Measurements from ENCODE around the gene GFOD2. TPM values are rescaled to one million over a fixed set of nuclear protein-coding genes. Genes with fewer than 3 reads are reported as not detected.
"Not testable (repeated sequence)": the region's sequence is repeated elsewhere in the genome, so short reads cannot be mapped to it uniquely, and the experiment has no call there.

GFOD2 gene
- total RNA-seq, result 2.0 TPM

DNA sequence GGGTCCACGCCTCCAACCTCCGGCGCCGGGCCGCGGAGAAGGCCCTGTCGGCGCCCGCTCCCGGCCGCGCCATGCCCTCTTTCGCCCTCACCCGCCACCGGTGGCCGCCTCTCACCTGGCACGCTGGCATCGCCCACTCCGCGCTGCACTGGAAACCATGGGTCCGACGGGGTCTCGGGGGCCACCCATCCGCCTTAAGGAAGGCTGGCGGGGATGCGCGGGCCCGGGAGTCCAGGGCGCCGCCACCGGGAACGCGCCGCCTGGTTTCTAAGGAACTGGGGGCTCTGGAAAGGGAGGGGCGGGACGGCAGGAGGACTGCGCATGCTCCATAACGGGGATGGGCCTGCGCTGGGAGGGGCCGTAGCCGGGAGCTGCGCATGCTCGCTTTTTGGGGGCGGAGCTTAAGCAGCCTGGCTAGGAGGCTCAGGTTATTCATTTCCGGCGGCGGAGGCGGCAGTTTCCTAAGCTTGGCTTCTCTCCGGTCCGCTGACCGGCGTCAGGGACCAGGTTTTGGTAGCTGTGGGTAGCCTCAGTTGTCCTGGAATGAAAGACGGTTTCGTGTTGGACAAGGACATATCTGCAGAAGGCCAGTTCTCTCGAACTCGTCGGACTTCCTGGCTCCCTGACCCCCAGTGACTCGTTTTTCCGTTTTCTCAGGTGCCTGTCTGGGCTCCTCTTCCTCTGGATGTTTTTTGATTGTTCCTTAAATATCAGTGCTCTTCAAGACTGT, at the start of gene GFOD2:
TSS of gene GFOD2 (minus strand) at position 269 of the 730 bp plus-strand sequence. CDS start 33,601 bp downstream, outside the sequence.
- H3K4me1 ChIP-seq (ENCODE audit: insufficient read depth, low read length), result peaks cover 32% of the 10 kb centered on the region
- no peaks in the 10 kb centered on the region for H3K9me3 ChIP-seq (ENCODE audit: low read depth, low read length)
- no peaks in the 10 kb centered on the region for H3K27me3 ChIP-seq (ENCODE audit: insufficient read depth, low read length)
- H3K4me3 ChIP-seq (ENCODE audit: low read length), result peak within 1 kb of the TSS; percentile 83

GRCh38 chr16:67767953-67768352, 48.8 kb upstream of the GFOD2 start:
- Histone ChIP-seq H3K9me3 (ENCODE audit: low read depth, low read length) (no peaks in the 10 kb centered on the region), H3K4me1 (ENCODE audit: insufficient read depth, low read length) (no peaks in the 10 kb centered on the region), H3K4me3 (ENCODE audit: low read length) (no peak overlapping the region), H3K27me3 (ENCODE audit: insufficient read depth, low read length) (no peaks in the 10 kb centered on the region)

- H3K27me3 ChIP-seq (ENCODE audit: insufficient read depth, low read length), result no peaks in the 10 kb centered on the region
These were observed 47.2 kb upstream of the GFOD2 start for GRCh38 chr16:67766291-67766690.

DNA sequence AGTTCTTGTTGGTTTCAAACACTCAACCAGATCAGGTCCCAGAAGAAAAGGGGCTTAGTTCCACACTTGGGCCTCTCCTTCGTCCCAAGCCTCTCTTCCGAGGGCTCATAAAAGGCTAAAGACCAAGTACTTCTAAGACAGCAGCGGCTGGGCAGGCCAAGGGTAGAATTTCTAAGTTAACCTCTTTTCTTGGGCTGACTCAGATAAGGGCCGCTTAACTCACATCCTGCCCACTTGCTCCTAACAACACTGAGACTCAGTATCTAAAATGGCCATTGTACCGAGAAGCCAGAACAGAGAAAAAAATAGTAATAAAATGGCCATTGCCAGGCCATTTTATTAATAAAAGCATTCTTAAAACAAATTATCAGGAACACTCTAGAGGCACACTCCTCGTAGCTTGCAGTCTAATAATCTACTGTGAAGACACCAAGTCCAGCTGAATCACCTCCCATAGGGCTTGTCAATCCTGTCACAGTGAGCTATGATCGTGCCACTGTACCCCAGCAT, 45.1 kb upstream of the GFOD2 start:
- Histone ChIP-seq H3K27me3 (ENCODE audit: insufficient read depth, low read length) (no peaks in the 10 kb centered on the region), H3K9me3 (ENCODE audit: low read depth, low read length) (no peaks in the 10 kb centered on the region), H3K4me1 (ENCODE audit: insufficient read depth, low read length) (no peaks in the 10 kb centered on the region), H3K4me3 (ENCODE audit: low read length) (no peak overlapping the region)

More at GRCh38 chr16:67766291-67766690, 47.2 kb upstream of the GFOD2 start:
- H3K9me3 ChIP-seq (ENCODE audit: low read depth, low read length), result no peaks in the 10 kb centered on the region
- H3K4me1 ChIP-seq (ENCODE audit: insufficient read depth, low read length), result no peaks in the 10 kb centered on the region
- no peak overlapping the region for H3K4me3 ChIP-seq (ENCODE audit: low read length)

GRCh38 chr16:67763066-67763465, 44.0 kb upstream of the GFOD2 start:
- Histone ChIP-seq H3K4me3 (ENCODE audit: low read length) (no peak overlapping the region), H3K4me1 (ENCODE audit: insufficient read depth, low read length) (no peaks in the 10 kb centered on the region), H3K9me3 (ENCODE audit: low read depth, low read length) (no peaks in the 10 kb centered on the region), H3K27me3 (ENCODE audit: insufficient read depth, low read length) (no peaks in the 10 kb centered on the region)

DNA sequence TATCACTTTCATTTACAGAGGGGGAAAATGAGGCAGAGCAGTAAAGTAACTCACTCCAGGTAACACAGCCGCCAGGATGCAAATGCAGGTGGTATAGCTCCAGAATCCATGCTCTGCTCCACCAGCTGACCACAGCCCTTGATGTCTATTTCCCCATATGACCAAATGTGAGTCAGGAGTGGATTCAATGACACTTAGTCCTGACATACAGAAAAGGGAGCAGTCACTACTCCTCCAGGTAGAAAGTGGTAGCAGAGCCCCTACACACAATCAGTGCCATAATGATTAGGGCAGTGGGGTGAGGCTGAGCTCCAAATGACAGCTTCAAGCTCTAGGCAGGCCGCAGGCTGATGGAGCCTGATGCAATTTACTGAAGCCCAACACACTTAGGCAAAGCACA, 43.3 kb upstream of the GFOD2 start:
- Histone ChIP-seq H3K27me3 (ENCODE audit: insufficient read depth, low read length) (no peaks in the 10 kb centered on the region), H3K4me3 (ENCODE audit: low read length) (no peak overlapping the region), H3K9me3 (ENCODE audit: low read depth, low read length) (no peaks in the 10 kb centered on the region), H3K4me1 (ENCODE audit: insufficient read depth, low read length) (no peaks in the 10 kb centered on the region)

GRCh38 chr16:67761924-67762323, 42.8 kb upstream of the GFOD2 start:
- no peak overlapping the region for H3K4me3 ChIP-seq (ENCODE audit: low read length)
- H3K4me1 ChIP-seq (ENCODE audit: insufficient read depth, low read length), result no peaks in the 10 kb centered on the region
- H3K9me3 ChIP-seq (ENCODE audit: low read depth, low read length), result no peaks in the 10 kb centered on the region
- no peaks in the 10 kb centered on the region for H3K27me3 ChIP-seq (ENCODE audit: insufficient read depth, low read length)

GRCh38 chr16:67760956-67761230, 41.8 kb upstream of the GFOD2 start:
- H3K27me3 ChIP-seq (ENCODE audit: insufficient read depth, low read length), result no peaks in the 10 kb centered on the region
- H3K4me1 ChIP-seq (ENCODE audit: insufficient read depth, low read length), result no peaks in the 10 kb centered on the region
- no peaks in the 10 kb centered on the region for H3K9me3 ChIP-seq (ENCODE audit: low read depth, low read length)
- H3K4me3 ChIP-seq (ENCODE audit: low read length), result no peak overlapping the region

DNA sequence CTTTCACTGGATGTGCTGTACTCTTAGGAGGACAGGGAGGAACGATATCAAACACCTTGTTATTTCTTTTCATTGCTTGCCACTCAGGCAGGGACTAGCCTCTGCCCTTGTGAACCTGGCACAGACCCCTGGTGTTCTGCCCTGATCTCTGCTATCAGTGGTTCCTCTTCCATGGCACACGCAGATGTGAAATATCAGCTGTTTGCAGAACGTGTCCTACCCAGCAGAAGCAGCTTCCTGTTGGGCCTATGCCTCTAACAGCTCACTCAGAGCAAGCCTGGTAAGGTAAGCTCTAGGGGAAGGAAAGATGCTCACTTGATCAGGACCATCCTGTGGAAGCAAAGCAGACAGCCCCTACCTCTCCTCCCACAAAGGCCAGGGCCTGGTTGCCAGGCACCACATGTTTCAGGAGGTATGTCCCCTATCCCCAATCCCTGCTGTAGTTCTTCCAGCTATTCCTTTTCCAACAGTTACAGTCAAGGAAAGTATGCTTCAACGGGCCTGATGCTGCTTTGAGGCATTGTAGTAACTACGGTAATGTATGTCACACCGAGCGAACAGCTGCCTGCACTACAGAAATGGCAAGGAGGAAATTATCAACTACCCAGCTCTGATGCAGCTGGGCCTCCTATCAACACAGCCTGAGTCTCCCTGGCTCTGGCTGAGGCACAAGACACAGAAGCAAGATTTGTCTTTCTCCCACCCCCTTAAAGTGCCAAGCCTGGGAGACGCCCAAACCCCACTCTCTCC, 41.3 kb upstream of the GFOD2 start:
- Histone ChIP-seq H3K4me1 (ENCODE audit: insufficient read depth, low read length) (no peaks in the 10 kb centered on the region), H3K4me3 (ENCODE audit: low read length) (no peak overlapping the region), H3K27me3 (ENCODE audit: insufficient read depth, low read length) (no peaks in the 10 kb centered on the region), H3K9me3 (ENCODE audit: low read depth, low read length) (no peaks in the 10 kb centered on the region)

DNA sequence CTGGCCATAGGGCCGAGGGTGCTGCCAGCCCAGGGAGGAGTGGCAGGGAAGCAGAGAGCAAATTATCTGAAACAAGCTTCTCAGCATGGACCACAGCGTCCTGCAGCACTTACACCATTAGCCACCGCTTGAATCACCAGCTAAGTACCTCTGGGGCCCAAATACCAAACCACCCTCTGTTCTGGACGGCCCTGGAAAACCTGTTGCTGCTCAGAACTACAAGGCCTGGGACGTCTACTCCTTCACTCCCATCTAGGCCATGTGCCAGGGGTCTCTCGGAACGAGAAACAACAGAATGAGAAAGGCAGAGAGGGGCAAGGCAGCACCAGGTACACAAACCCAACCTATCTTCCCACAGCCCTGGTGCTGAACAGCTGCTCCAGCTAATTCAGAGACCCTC, 39.9 kb upstream of the GFOD2 start:
- H3K4me3 ChIP-seq (ENCODE audit: low read length), result no peak overlapping the region
- no peaks in the 10 kb centered on the region for H3K4me1 ChIP-seq (ENCODE audit: insufficient read depth, low read length)
- H3K27me3 ChIP-seq (ENCODE audit: insufficient read depth, low read length), result no peaks in the 10 kb centered on the region
- no peaks in the 10 kb centered on the region for H3K9me3 ChIP-seq (ENCODE audit: low read depth, low read length)

GRCh38 chr16:67758006-67758405, 38.9 kb upstream of the GFOD2 start:
- Histone ChIP-seq H3K4me3 (ENCODE audit: low read length) (no peak overlapping the region), H3K4me1 (ENCODE audit: insufficient read depth, low read length) (no peaks in the 10 kb centered on the region), H3K9me3 (ENCODE audit: low read depth, low read length) (no peaks in the 10 kb centered on the region), H3K27me3 (ENCODE audit: insufficient read depth, low read length) (no peaks in the 10 kb centered on the region)

- Histone ChIP-seq H3K4me1 (ENCODE audit: insufficient read depth, low read length) (no peaks in the 10 kb centered on the region), H3K9me3 (ENCODE audit: low read depth, low read length) (no peaks in the 10 kb centered on the region), H3K4me3 (ENCODE audit: low read length) (no peak overlapping the region), H3K27me3 (ENCODE audit: insufficient read depth, low read length) (no peaks in the 10 kb centered on the region)
These were observed 33.5 kb upstream of the GFOD2 start for GRCh38 chr16:67752641-67753040.

DNA sequence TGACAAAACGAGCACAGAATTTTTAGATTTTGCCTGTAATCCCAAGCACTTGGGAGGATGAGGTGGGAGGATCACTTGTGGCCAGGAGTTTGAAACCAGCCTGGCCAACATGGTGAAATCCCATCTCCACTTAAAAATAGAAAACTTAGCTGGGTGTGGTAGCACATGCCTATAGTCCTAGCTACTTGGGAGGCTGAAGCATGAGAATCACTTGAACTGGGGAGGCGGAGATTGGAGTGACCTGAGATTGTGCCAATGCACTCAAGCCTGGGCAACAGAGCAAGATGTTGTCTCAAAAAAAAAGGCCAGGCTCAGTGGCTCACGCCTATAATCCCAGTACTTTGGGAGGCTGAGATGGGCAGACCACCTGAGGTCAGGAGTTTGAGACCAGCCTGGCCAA, 32.2 kb upstream of the GFOD2 start:
- H3K27me3 ChIP-seq (ENCODE audit: insufficient read depth, low read length); H3K9me3 ChIP-seq (ENCODE audit: low read depth, low read length); H3K4me1 ChIP-seq (ENCODE audit: insufficient read depth, low read length); H3K4me3 ChIP-seq (ENCODE audit: low read length): not testable (repeated sequence)

- H3K4me3 ChIP-seq (ENCODE audit: low read length), result no peak overlapping the region
- no peaks in the 10 kb centered on the region for H3K27me3 ChIP-seq (ENCODE audit: insufficient read depth, low read length)
- no peaks in the 10 kb centered on the region for H3K9me3 ChIP-seq (ENCODE audit: low read depth, low read length)
- H3K4me1 ChIP-seq (ENCODE audit: insufficient read depth, low read length), result no peaks in the 10 kb centered on the region
These were observed 31.4 kb upstream of the GFOD2 start for GRCh38 chr16:67750466-67750865.

GRCh38 chr16:67749436-67750078, 30.4 kb upstream of the GFOD2 start:
- Histone ChIP-seq H3K4me1 (ENCODE audit: insufficient read depth, low read length) (no peaks in the 10 kb centered on the region), H3K27me3 (ENCODE audit: insufficient read depth, low read length) (no peaks in the 10 kb centered on the region), H3K9me3 (ENCODE audit: low read depth, low read length) (no peaks in the 10 kb centered on the region), H3K4me3 (ENCODE audit: low read length) (no peak overlapping the region)
